ENCODE data around the gene TAF3. TPM values are rescaled to one million over a fixed set of nuclear protein-coding genes. Genes with fewer than 3 reads are reported as not detected.

Gene TAF3
- total RNA-seq, 1 experiment from 2014 or later, result 14.5 TPM

DNA sequence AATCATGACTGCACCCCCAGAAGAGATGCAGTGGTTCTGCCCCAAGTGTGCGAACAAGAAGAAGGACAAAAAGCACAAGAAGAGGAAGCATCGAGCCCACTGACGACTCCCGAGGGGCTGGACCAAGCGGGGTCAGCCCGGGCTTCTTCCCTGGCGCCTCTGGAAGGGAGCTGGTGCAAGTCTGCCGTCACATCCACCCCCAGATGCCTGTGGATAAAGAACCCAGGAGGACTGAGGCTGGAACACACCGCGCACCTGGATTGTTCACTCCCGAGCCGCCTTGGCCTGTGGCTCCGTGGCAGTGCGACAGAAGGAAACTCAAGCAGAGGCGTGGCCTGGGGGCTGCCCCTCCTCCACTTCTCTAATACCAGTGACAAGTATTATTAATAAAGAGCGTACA lies 196.3 kb downstream of the TAF3 start:
- no peak for DNase-seq
- CTCF ChIA-PET, result no interaction called here
- Mint-ChIP-seq H3K27me3 (ENCODE audit: unreplicated experiment) (no peaks in the 10 kb centered on the region), H3K4me1 (ENCODE audit: low read depth, unreplicated experiment) (peaks cover 24% of the 10 kb centered on the region), H3K4me3 (ENCODE audit: low read depth, unreplicated experiment) (no peak overlapping the region), H3K9me3 (ENCODE audit: low read depth, unreplicated experiment) (no peaks in the 10 kb centered on the region), H3K27ac (ENCODE audit: unreplicated experiment) (no peak overlapping the region), H3K36me3 (ENCODE audit: insufficient read depth, unreplicated experiment) (peaks cover 4% of the 10 kb centered on the region)
- no TSS peak for BruUV-seq (replicated peaks)
- intact Hi-C loops (cut with micrococcal nuclease; ENCODE audit: unreplicated experiment), result loop anchor here (10.0 kb wide), 1 partner anchor 490 kb away; no protein-coding TSS in a partner anchor
- TF ChIP-seq, protein P1, sequence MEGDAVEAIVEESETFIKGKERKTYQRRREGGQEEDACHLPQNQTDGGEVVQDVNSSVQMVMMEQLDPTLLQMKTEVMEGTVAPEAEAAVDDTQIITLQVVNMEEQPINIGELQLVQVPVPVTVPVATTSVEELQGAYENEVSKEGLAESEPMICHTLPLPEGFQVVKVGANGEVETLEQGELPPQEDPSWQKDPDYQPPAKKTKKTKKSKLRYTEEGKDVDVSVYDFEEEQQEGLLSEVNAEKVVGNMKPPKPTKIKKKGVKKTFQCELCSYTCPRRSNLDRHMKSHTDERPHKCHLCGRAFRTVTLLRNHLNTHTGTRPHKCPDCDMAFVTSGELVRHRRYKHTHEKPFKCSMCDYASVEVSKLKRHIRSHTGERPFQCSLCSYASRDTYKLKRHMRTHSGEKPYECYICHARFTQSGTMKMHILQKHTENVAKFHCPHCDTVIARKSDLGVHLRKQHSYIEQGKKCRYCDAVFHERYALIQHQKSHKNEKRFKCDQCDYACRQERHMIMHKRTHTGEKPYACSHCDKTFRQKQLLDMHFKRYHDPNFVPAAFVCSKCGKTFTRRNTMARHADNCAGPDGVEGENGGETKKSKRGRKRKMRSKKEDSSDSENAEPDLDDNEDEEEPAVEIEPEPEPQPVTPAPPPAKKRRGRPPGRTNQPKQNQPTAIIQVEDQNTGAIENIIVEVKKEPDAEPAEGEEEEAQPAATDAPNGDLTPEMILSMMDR (IDR thresholded peaks at IDR 0.05; ENCODE audit: unreplicated experiment), result no peak

DNA sequence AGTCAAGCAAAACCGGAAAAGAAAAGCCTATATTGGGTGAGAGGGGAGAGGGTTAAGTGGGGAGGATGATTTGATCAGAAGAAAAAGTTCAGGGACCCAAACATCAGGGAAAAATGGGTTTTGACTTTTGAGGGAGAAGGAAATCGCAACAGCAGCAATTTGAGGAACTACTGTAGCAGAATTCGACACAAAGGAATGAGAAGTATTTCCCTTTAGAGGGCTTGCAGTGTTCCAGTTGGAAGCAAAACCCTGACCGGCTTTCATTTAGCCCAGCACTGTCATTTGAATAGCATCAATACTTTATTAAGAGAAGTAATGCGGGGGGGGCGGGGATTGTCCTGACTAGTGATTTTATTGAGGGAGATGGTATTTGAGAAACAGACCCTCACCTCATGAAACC lies 199.0 kb downstream of the TAF3 start:
- Mint-ChIP-seq H3K4me3 (ENCODE audit: low read depth, unreplicated experiment) (no peak overlapping the region), H3K9me3 (ENCODE audit: low read depth, unreplicated experiment) (no peaks in the 10 kb centered on the region), H3K27ac (ENCODE audit: unreplicated experiment) (no peak overlapping the region), H3K4me1 (ENCODE audit: low read depth, unreplicated experiment) (peaks cover 15% of the 10 kb centered on the region), H3K36me3 (ENCODE audit: insufficient read depth, unreplicated experiment) (peaks cover 4% of the 10 kb centered on the region), H3K27me3 (ENCODE audit: unreplicated experiment) (no peaks in the 10 kb centered on the region)
- CTCF ChIA-PET, result no interaction called here
- TF ChIP-seq, protein P1 (IDR thresholded peaks at IDR 0.05; ENCODE audit: unreplicated experiment), result no peak
- no TSS peak for BruUV-seq (replicated peaks)
- DNase-seq, result no peak
- intact Hi-C loops (cut with micrococcal nuclease; ENCODE audit: unreplicated experiment), result loop anchor here (10.0 kb wide), 1 partner anchor 492 kb away; no protein-coding TSS in a partner anchor

DNA sequence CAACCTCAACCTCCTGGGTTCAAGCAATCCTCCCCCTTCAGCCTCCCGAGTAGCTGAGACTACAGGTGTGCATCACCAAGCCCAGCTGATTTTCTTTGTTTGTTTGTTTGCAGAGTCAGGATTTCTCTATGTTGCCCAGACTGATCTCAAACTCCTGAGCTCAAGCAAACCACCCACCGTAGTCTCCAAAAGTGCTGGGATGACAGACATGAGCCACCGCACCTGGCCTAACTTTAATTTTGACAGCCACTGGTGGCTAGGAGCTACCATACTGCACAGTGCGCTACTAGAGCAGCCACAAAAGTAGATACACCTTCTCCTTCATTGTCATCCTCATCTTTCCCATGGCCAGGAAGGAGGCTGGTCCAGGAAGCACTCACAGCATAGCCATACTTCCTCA lies 205.0 kb downstream of the TAF3 start:
- CTCF ChIA-PET, result no interaction called here
- Mint-ChIP-seq H3K27me3 (ENCODE audit: unreplicated experiment) (no peaks in the 10 kb centered on the region), H3K9me3 (ENCODE audit: low read depth, unreplicated experiment) (no peaks in the 10 kb centered on the region), H3K4me1 (ENCODE audit: low read depth, unreplicated experiment) (no peaks in the 10 kb centered on the region), H3K4me3 (ENCODE audit: low read depth, unreplicated experiment) (no peak overlapping the region), H3K27ac (ENCODE audit: unreplicated experiment) (no peak overlapping the region), H3K36me3 (ENCODE audit: insufficient read depth, unreplicated experiment) (no peaks in the 10 kb centered on the region)
- no peak for DNase-seq
- no TSS peak for BruUV-seq (replicated peaks)
- TF ChIP-seq, protein P1 (IDR thresholded peaks at IDR 0.05; ENCODE audit: unreplicated experiment), result no peak
- intact Hi-C loops (cut with micrococcal nuclease; ENCODE audit: unreplicated experiment), result no loop called here

DNA sequence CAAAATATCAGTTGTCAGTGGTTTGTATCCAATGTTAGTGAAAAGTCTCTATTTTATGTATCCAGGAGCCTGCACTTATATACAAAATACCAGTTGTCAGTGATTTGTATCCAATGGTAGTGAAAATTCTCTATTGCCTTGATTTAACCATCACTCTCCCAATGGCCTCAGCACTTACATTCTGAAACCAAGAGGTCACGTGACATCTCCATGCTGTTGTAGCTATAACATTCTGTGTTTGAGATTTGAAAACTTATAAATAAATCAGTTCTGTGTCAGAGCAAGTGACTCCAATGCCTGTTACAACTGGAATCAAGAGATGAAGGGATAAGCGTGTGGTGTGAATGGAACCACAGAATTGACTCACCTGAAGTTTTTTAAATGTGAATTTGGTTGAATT lies 205.5 kb downstream of the TAF3 start:
- Mint-ChIP-seq H3K27ac (ENCODE audit: unreplicated experiment) (no peak overlapping the region), H3K4me3 (ENCODE audit: low read depth, unreplicated experiment) (no peak overlapping the region), H3K9me3 (ENCODE audit: low read depth, unreplicated experiment) (no peaks in the 10 kb centered on the region), H3K4me1 (ENCODE audit: low read depth, unreplicated experiment) (no peaks in the 10 kb centered on the region), H3K36me3 (ENCODE audit: insufficient read depth, unreplicated experiment) (no peaks in the 10 kb centered on the region), H3K27me3 (ENCODE audit: unreplicated experiment) (no peaks in the 10 kb centered on the region)
- no peak for DNase-seq
- BruUV-seq (replicated peaks), result no TSS peak
- intact Hi-C loops (cut with micrococcal nuclease; ENCODE audit: unreplicated experiment), result no loop called here
- TF ChIP-seq, protein P1 (IDR thresholded peaks at IDR 0.05; ENCODE audit: unreplicated experiment), result no peak
- CTCF ChIA-PET, result no interaction called here

Measured in Calu3 (cell line).